ENCODE measurements around the gene IMP4. TPM values are rescaled to one million over a fixed set of nuclear protein-coding genes. Genes with fewer than 3 reads are reported as not detected.
A peak's percentile ranks its signal among the peaks of the same experiment; 100 is the strongest.

The IMP4 gene
- total RNA-seq, 1 donor from 2014 or later: 59.8 TPM

DNA sequence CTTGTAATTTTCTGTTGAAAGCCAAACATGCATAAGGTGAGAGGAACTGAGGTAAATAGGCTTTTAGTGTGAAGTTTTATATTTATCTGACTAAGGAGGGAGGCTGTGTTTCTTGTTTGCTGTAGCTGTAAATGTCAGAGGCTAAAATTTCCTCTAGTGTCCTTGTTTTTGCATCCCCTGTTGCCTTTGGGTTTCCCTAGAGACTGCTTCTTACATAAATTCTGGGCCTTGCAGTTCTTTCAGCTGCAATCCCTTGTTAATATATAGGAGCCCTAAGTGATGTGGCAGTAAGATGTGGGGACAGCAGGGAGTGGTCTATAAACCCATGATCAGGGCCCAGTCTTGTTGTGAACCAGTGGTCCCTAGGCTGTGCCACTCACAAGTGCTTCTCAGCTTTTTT, 7.5 kb upstream of the IMP4 start:
- intact Hi-C loops (cut with micrococcal nuclease): no loop called here
- no peak for ATAC-seq
- DNase-seq: no peak

DNA sequence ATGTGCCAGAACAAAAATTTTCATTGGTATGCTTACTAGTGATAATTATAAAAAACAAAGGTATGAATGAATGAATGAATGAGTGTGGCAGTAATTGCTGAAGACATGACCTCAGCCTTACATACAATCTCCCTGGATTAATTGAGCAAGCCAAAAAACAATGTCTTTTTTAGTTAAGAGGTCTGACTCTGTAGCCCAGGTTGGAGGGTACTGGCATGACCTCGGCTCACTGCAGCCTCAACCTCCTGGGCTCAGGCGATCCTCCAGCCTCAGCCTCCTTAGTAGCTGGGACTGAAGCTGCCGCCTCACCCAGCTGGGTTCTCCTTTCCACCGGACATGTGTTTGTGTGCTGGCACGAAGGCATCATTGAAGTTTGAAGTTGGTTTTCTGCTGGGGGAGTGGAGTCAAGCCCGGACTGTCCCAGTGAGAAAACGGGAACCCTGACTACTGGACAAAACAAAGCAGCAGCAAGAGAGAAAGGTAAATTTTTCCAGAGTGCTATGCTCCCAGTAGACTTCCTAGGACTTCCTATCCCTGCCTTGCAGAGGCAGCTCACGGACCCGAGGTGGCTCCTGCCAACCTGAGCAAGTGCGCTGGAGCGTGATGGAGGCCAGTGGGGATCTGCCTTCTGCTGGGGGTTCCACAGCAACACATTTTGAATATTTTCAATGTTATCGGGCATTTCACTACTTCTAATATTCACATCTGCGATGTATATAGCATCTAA, 6.4 kb upstream of the IMP4 start:
- ATAC-seq: no peak
- no peak for DNase-seq
- intact Hi-C loops (cut with micrococcal nuclease): no loop called here

DNA sequence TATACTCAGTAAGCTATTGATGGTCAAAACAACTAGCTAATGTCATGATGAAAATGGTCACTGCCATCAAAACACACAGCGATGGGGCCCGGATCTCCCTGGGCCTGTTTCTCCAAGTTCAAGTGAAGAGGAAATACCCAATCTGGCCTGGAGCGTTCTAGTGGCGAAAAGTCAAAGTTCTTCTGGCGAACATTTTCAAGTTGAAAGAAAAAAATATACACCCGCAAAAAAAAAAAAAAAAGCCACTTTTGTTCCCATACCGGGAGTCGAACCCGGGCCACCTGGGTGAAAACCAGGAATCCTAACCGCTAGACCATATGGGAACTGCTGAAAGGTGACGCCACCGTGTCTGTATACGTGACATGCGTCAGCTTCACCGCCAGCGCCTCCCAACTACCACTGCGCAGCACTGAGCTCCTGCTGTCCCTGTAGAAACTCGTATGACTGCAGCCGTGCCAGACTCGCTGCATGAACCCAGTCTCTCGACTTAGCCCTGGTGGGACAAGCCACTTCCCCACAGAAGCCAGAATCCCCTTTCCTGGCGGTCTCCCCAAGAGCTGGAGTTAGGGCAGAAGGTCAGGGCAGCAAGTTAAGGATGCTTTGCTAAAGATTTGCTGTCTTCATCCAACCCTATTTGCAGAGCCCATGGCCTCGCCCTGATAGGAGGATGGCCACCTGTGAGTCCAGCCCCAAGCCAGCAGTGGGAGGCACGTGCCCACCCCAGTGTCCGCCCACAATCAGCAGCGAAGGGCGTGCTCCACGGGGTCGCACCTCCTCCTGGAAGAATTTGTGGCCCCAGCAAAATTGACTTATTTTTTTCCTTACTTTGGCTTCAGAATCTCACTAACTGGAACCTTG, 5.6 kb upstream of the IMP4 start:
- DNase-seq (peak; percentile 81), ATAC-seq (peak; percentile 78)
- intact Hi-C loops (cut with micrococcal nuclease): no loop called here

DNA sequence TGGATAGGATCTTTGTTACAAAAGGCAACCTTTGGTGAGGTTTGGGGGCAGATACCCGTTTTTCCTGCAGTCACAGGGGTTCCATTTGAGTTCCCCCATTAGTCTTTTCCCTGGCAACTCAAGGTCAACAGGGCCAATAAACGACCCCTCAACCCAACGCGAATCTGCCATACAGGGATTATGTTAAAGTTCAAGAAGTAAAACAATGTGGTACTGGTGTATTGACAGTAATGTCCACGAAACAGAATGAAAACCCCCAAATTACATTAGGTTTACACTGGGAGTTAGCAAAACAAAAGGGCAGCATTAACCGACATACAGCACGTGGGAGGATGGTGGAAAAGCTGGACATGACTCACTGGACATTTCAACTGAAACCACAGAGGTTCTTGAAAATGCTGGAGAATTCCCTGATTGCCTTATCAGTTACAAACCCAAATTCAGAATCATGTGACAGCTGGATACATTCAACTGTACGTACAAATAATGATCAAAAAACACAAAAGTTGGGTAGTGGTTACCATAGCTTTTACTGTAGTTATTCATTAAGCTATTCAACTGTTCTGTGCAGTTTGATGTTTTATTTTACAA, 4.9 kb upstream of the IMP4 start:
- intact Hi-C loops (cut with micrococcal nuclease): no loop called here
- ATAC-seq: no peak
- DNase-seq: no peak

DNA sequence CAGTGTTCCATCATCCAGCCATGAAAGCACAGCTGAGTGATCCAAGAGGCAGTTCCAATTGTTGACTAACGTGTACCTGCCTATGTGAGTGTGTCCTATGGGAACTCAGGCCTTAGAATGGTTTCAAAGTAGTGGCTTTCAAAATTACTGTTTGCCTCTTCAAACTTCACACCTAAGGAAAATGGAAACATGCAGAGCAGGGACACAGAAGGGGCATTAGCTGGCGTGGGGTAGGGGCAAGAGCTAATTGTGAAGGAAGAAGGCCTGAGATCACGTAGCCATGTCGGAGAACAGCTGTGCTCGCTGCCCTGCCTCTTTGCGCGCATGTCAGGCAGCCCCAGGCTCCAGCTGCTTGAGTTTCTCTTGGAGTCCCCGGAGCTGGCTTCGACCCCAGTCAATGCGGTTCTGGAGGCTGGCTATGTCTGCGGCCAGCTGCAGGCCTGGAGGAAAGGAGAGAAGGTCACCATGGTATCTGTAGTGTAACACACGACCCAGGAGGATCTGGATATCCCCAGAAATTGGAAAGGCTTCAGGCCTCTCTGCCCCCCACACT, 3.8 kb upstream of the IMP4 start:
- intact Hi-C loops (cut with micrococcal nuclease): no loop called here
- ATAC-seq (no peak), DNase-seq (no peak)

DNA sequence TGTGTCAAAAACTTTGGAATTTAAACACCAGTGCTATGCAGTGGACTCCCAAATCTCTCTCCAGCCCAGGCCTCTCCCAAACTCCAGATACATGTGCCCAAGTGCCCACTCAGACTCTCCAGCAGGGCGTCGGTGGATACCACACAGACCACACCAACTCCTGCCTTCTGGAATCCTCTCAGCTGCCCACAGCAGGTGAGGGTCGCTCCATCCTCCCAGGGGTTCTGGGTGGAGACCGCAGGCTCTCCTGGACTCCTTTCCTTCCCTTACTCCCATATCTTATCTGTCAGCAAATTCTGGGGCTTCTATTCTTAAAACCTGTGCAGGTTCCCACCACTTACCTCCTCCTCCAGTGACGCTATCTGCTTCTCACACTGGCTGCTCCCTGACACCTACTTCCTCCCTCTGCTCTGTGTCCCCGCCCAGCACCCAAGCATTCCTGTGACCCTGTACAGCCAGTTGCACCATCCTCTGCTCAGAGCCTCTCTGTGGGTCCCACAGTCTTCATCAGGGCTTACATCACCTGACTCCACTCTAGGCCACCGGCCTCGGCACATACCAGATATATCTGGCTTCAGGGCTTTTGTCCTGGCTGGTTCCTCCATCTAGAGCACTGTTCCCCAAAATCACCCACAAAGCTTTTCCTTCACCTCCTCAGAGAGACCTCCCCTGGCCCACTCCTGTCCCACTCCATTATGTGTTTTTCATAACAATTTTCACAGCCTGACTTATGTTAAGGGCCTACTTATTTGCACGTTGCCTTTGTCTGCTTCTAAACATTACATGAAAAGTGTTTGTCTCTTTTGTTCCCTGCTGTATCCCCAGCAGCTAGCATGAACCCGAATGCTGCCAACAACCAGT, 2.6 kb upstream of the IMP4 start:
- intact Hi-C loops (cut with micrococcal nuclease): no loop called here
- no peak for DNase-seq
- no peak for ATAC-seq

DNA sequence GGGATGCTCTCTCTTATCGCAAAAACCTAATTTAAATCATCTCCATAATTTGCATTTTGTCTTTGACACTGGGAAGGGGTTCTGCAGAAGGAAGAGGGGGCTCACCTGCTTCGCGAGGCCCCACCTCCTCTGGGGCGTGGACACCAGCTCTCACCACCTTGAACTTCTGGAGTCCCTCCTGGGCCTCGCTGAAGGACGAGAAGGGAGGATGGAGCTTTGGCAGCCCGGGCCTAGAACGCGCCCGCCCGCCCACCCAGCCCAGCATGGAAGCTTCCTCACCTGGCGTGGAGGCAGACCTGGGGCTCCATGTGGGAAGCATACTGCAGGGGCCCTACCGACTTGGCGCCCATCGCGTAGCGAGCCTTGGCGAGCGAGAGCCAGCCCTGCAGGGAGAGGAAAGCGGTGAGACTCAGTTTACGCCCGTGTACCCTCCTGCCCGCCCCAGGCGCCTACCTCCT, 1.1 kb upstream of the IMP4 start:
- intact Hi-C loops (cut with micrococcal nuclease): no loop called here
- ATAC-seq (peak; percentile 1), DNase-seq (no peak)

DNA sequence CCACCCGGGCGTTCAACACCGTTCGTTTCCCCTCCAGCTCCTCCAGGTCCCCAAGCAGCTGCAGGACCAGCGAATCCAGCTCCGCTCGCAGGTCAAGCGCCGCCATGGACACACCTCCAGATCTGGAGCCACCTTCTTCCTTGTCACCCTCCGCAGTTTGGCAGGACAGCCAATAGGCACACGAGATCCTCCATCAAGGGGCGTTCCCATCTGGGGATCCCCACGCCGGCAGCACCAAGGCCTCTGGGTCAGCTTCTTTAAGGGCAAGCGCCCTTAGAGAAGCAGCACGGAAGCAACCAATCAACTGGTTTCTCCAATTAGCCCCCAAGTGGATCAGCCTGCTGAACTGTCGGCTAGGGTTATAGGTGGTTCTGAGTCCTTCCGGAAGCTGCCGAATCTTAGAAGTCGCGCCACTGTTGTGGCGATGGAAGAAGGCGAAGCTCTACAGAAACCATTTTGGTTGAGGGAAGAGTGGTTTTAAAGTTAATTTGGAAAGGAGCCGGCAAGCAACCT, 621 bp upstream of the IMP4 start:
- peak; percentile 89 for ATAC-seq
- intact Hi-C loops (cut with micrococcal nuclease): no loop called here
- peak; percentile 90 for DNase-seq

DNA sequence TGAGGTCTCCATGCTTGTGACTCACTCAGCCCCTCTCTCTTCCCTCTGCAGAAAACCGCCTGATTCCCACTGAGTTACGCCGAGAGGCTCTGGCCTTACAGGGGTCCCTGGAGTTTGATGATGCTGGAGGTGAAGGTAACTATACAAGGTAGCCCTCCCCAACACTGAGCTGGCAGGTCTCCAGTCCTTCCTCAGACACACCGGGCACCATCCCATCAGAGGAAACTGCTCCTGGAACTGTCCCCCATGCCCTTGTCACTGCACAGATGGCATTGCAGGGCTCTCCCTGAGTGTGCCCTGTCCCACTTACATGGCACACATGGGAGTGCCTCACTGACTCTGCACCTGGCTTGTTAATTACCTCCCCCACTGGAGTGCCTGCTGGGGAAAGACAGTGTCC, 1.9 kb downstream of the IMP4 start:
- ATAC-seq (no peak), DNase-seq (no peak)
- intact Hi-C loops (cut with micrococcal nuclease): no loop called here

DNA sequence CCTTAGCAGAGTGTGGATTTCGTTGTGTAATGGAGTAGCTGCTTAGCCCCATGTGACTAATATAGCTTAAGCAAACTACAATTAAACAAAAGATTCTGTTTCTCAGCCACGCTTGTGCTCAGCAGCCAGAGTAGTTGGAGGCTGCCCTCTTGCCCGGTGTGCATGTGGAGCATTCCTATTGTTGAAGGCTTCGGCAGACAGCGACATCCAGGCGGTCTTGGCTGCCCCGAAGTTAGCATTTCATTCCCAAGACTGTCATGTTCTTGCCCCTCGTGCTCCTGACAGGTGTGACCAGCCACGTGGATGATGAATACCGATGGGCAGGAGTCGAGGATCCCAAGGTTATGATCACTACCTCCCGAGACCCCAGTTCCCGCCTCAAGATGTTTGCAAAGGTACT, 2.4 kb downstream of the IMP4 start:
- ATAC-seq (no peak), DNase-seq (no peak)
- intact Hi-C loops (cut with micrococcal nuclease): no loop called here

DNA sequence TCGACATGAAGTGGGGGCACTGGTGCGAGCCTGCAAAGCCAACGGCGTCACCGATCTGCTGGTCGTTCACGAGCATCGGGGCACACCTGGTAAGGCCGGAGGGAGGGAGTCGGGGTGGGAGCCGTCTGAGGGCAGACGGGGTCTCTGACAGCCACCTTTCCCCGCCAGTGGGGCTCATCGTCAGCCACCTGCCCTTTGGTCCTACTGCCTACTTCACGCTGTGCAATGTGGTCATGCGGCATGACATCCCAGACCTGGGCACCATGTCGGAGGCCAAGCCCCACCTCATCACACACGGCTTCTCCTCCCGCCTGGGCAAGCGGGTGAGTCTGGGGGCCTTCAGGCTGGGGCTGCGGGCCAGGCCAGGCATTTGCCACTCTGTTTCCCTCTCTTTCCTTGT, 2.9 kb downstream of the IMP4 start:
- ATAC-seq: no peak
- intact Hi-C loops (cut with micrococcal nuclease): no loop called here
- no peak for DNase-seq

DNA sequence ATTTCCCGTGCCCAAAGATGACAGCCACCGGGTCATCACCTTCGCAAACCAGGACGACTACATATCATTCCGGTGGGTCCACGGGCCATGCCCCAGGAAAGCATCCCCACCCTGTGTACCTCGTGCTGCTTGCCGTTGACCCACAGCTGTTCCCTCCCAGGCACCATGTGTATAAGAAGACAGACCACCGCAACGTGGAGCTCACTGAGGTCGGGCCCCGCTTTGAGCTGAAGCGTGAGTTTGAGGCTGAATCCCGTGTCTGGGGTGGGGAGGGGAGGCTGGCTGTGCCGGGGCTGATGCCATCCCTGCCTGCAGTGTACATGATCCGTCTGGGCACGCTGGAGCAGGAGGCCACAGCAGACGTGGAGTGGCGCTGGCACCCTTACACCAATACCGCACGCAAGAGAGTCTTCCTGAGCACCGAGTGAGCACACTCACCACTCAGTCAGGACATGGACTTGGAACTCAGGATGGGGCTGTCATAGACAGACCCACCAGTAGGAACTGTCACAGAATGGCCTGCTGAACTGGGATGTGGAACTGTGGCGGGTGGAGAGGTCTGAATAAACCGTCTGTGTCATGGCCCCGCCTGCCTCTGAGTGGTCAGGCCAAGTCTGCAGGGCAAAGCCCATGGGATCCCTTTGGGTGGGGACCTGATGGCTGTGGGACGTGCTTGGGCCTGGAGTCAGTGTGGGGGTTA, 3.5 kb downstream of the IMP4 start:
- ATAC-seq: no peak
- DNase-seq: no peak
- intact Hi-C loops (cut with micrococcal nuclease): no loop called here

DNA sequence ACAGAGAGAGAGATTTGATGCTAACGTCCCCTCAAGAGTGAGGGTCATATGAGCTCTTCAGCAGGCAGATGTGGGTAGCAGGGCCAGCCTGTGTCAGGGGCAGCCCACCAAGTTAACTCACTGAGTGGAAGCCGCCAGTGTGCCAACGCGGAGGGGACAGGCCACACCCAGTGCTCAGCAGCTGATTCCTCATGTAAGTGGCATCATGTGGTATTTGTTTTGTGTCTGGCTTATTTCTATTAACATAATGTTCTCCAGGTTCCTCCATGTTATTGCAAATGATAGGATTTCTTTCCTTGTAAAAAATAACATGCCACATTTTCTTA, 4.0 kb downstream of the IMP4 start:
- intact Hi-C loops (cut with micrococcal nuclease): no loop called here
- DNase-seq: no peak
- ATAC-seq: no peak

DNA sequence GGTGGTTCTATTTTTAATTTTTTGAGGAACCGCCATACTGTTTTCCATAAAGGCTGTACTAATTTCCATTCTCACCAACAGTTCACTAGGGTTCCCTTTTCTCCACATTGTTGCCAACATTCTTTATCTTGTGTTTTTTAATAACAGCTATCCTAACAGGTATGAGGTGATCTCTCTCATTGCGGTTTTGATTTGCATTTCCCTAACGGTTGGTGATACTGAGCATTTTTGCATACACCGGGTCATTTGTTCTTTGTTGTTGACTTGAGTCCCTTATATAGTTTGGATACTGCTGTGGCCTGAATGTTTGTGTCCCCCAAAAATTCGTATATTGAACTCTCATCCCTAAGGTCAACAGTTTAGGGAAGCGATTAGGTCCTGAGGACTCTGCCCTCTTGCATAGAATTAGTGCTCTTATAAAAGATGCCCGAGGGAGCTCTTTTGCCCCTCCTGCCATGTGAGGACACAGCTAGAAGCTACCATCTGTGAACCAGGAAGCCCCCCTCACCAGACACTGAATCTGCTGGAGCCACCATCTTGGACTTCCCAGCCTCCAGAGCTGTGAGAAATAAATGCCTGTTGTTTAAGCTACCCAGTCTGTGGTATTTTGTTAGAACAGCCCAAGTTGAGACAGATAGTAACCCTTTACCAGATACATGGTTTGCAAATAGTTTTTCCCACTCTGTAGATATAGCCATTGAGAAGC, 4.7 kb downstream of the IMP4 start:
- no peak for DNase-seq
- intact Hi-C loops (cut with micrococcal nuclease): no loop called here
- no peak for ATAC-seq

DNA sequence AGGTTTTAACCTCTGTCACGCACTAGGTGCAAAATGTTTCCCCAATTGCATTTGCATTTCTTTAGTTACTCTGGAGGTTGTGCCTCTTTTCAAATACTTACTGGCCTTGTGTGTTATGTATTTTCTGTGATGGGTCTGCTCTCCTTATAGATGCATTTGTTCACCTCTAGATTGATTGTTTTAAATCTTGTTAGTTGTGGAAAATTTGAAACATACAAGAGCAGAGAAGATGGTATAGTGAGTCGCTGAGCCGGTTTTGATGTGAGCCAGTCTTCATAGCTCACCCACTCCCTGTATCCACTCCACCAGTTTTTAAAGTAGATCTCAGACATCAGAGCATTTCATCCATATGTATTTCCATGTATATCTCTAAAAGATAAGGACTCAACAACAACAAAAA, 6.5 kb downstream of the IMP4 start:
- no peak for ATAC-seq
- no peak for DNase-seq
- intact Hi-C loops (cut with micrococcal nuclease): no loop called here

DNA sequence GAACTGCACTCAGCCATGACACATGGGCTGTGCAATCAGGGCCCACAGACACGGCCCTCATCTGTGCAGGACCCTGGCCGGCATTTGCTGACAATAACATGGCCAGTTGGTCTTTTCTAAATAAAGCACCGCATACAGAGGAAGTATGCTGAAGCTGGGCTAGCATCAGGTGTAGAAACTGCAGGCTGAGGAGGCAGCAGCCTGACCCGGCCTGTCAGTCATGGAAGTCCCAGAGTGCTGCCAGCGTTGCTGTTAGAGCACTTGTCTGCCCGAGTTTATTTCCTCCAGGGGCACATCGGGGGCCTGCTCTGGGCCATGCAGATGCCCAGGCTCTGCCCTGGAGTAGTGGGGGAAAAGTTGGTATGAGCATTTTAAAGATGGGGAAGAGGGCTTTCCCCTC, 9.0 kb downstream of the IMP4 start:
- intact Hi-C loops (cut with micrococcal nuclease): no loop called here
- ATAC-seq: no peak
- DNase-seq: no peak

DNA sequence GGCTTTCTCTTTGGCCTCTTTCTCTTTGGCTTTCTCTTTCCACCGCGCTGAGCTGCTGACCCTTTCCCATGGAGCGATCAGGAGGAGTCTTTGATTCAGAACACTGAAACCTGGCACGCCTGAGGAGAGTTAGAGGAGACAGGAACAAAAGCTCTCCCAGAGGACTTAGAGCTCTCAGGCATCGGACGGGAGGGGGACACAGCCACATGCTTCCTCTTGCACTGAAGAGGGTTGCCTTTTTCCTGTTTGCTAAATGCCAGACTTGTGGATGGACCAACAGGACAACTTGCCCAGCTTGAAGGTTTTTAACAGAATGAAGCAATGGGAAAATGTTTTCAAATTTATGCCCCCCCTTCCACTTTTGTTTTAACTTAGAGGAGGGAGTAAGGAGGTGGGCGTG, 9.5 kb downstream of the IMP4 start:
- no peak for ATAC-seq
- intact Hi-C loops (cut with micrococcal nuclease): no loop called here
- DNase-seq: no peak

Measured in left ventricle myocardium superior (tissue), 1 donor.